Measurements from ENCODE around the gene TFCP2L1. TPM values are rescaled to one million over a fixed set of nuclear protein-coding genes. Genes with fewer than 3 reads are reported as not detected.

Gene TFCP2L1
- total and polyA plus RNA-seq, 4 donors = 0.06 to 1.5 (median 0.36) TPM

DNA sequence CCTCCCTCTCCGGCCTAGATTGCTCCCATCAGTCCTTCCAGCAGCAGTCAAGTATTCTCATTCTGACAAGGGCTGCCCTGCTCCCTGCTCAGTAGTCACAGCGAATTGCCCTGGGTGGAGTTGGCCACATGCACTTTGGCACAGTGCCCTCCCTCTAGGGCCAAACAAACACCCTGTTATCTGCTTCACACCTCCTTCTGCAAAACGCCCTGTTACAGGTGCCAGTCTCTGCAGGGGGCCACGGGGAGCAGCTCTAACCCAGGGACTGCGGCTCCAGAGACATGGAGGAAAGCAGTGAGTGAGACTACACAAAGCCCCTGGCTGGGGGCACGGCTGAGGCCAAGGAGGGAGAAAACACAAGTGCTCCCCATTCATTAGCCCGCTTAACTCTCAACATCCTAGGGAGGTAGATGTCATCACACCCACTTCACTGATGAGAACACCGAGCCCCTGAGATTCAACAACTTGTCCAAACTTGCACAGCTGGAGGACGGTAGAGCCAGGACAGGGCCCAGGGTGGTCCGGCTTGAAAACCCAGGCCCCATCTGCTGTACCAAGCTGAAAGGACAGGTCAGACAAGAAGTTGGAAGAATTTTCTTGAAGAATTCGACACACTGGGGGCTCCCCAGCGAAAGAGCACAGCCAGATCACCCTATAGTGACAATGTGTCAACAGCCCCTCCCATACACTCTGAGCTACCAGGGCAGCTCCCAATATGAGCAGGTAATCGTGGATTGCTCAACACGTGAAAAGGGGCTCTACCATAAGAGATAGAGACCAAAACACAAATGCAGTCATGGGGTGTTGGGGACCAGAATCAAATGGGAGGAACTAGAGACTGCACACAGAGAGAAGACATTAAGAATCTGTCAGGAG is 8.7 kb upstream of the TFCP2L1 start:
- WGBS = 70% methylated on average over 14 of the region's 14 CpGs
- Histone ChIP-seq H3K36me3 (ENCODE audit: control insufficient read depth in 4 of 4, insufficient read depth in 3 of 4, low read depth in 1 of 4, low read length in 3 of 4) (no peaks in the 10 kb centered on the region), H3K4me1 (ENCODE audit: control insufficient read depth in 4 of 4, insufficient read depth in 4 of 4, low read length in 3 of 4) (no peaks in the 10 kb centered on the region), H3K4me3 (ENCODE audit: low read depth in 1 of 3, low read length in 3 of 3) (no peak overlapping the region), H3K9ac (ENCODE audit: low read depth in 1 of 2, low read length in 2 of 2) (no peak overlapping the region), H3K9me3 (ENCODE audit: control insufficient read depth in 4 of 4, low read length in 3 of 4) (no peaks in the 10 kb centered on the region), H3K27ac (ENCODE audit: low read depth in 1 of 2, low read length in 2 of 2) (no peak overlapping the region), H3K27me3 (ENCODE audit: control insufficient read depth in 4 of 4, insufficient read depth in 4 of 4, low read length in 3 of 4) (no peaks in the 10 kb centered on the region)
- no peak for DNase-seq (ENCODE audit: low spot score)
- TF ChIP-seq YY1 (IDR thresholded peaks at IDR 0.05) (no peak), RAD21 (IDR thresholded peaks at IDR 0.05) (no peak), EGR1 (IDR thresholded peaks at IDR 0.05; ENCODE audit: low read depth in 2 of 2) (no peak), FOXA1 (IDR thresholded peaks at IDR 0.05) (no peak), RXRA (IDR thresholded peaks at IDR 0.05) (no peak), NR2F2 (IDR thresholded peaks at IDR 0.05) (no peak), FOXA2 (IDR thresholded peaks at IDR 0.05) (no peak), MAX (IDR thresholded peaks at IDR 0.05) (no peak)

DNA sequence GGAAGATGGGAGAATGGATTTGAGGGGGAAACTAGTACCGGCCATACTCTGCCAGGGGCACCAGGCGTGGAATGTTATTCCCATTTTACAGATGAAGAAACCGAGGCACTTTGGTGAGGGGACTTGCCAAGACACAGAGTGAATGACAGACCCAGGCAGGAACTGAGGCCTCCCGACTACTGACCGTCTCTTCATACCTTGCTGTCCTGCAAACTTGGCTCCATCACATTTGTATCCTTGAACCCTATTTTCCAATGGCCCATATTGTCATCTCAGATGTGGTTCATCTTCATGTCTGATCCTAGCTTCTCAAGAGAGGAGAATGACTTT is 6.2 kb upstream of the TFCP2L1 start:
- Histone ChIP-seq H3K27ac (ENCODE audit: low read depth in 1 of 2, low read length in 2 of 2) (no peak overlapping the region), H3K27me3 (ENCODE audit: control insufficient read depth in 4 of 4, insufficient read depth in 4 of 4, low read length in 3 of 4) (no peaks in the 10 kb centered on the region), H3K9me3 (ENCODE audit: control insufficient read depth in 4 of 4, low read length in 3 of 4) (no peaks in the 10 kb centered on the region), H3K36me3 (ENCODE audit: control insufficient read depth in 4 of 4, insufficient read depth in 3 of 4, low read depth in 1 of 4, low read length in 3 of 4) (no peaks in the 10 kb centered on the region), H3K4me1 (ENCODE audit: control insufficient read depth in 4 of 4, insufficient read depth in 4 of 4, low read length in 3 of 4) (no peaks in the 10 kb centered on the region), H3K9ac (ENCODE audit: low read depth in 1 of 2, low read length in 2 of 2) (no peak overlapping the region), H3K4me3 (ENCODE audit: low read depth in 1 of 3, low read length in 3 of 3) (no peak overlapping the region)
- WGBS = 90% methylated on average over 5 of the region's 5 CpGs
- TF ChIP-seq SP1 (IDR thresholded peaks at IDR 0.05) (no peak), ATF3 (IDR thresholded peaks at IDR 0.05) (no peak), FOXA2 (IDR thresholded peaks at IDR 0.05) (no peak), RXRA (IDR thresholded peaks at IDR 0.05) (no peak), YY1 (IDR thresholded peaks at IDR 0.05) (no peak), NR2F2 (IDR thresholded peaks at IDR 0.05) (no peak), REST (IDR thresholded peaks at IDR 0.05) (no peak), ZBTB33 (IDR thresholded peaks at IDR 0.05) (no peak), MAX (IDR thresholded peaks at IDR 0.05) (no peak), FOXA1 (IDR thresholded peaks at IDR 0.05) (no peak)
- DNase-seq (ENCODE audit: low spot score) = no peak

Measured in liver (tissue), 9 donors.